Activated T-helper 1 cell treated with Interleukin-2 at 50 U/mL for 16 hours (primary cell): ENCODE data around the gene EDAR.

ENCODE experiments used
- DNase-seq: peaks from one replicate; pipeline ENCODE4 v3.0.0-alpha.2; 2020; ENCODE audit warnings: low read depth

Gene EDAR

DNA sequence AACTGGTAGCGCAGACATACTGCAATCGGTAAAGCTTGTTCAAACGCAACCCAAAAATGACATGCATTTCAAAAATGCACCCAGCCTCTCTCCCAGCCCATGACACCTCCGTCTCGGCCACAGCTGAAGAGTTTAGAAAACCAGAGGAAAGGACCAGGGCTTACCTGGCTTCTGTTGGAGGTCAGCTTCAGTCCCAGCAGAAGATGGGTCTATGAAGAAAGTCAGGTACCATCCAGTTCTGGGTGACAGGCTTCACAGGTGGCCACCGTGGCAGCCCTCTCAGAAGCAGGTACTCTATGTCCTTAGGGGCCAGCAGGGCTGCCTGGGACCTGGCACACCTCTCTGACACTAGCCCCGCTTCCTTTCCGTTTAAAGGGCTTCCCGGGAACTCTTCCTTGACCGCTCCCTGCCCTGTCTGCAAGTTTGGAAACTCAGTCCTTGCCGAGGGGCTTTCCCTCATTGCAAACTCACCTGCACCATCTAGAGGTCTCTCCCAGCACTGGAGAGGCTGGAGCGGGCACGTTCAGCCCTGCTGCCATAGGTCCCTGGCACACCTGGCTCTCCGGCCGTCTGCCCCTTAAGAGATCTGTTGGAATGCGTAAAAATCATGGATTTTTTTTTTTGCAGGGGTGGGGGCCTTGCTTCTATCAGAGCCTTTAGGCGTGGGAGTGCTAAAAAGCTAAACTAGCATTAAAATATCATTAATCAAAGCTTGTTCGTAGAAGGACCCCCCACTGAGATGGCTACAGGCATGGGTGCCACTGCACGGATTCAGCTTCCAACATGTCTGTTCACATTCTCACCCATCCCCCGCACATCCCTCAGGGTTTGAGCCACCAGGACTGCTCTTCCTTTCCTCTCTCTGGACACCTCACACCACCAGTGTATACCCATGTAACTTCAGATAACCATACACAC lies at the start of gene EDAR:
EDAR (minus strand) TSS at position 425 of the 918 bp plus-strand sequence. CDS start 58,206 bp downstream, outside the sequence.
- peak; percentile 17 for DNase-seq

- DNase-seq = no peak
These were observed 44.2 kb upstream of the EDAR start for GRCh38 chr2:109033171-109033570.

DNA sequence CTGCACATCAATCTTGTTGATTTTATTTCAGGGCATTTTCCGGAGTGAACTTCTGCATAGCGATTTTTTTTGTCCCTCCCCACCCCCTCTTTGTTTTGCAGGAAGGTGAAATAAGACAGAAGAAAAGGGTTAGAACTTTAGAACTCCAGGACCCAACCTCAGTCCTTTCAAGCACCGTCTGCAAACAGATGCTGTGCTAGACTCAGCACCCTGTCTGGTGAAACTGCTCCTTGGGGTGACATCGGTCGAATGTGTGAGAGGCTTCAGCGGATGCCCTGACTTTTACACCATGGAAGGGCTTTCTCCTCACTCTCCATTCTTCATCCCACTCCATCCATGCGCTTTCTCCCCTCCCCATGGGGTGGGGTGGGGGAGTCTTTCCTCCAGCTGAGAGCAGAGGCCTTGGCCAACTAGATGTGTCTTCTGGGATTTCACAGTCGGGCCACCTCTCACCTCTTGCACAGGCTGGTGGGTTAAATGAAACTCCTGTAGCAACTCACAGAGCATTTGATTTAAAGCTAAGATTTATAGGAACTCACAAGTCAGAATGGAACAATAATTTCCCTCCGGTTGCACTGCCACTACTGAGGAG lies 43.3 kb upstream of the EDAR start:
- DNase-seq = peak; percentile 16

GRCh38 chr2:109031476-109032228 lies 42.6 kb upstream of the EDAR start:
- peak; percentile 57 for DNase-seq

GRCh38 chr2:109030870-109031475 lies 42.0 kb upstream of the EDAR start:
- DNase-seq = peak; percentile 9

DNA sequence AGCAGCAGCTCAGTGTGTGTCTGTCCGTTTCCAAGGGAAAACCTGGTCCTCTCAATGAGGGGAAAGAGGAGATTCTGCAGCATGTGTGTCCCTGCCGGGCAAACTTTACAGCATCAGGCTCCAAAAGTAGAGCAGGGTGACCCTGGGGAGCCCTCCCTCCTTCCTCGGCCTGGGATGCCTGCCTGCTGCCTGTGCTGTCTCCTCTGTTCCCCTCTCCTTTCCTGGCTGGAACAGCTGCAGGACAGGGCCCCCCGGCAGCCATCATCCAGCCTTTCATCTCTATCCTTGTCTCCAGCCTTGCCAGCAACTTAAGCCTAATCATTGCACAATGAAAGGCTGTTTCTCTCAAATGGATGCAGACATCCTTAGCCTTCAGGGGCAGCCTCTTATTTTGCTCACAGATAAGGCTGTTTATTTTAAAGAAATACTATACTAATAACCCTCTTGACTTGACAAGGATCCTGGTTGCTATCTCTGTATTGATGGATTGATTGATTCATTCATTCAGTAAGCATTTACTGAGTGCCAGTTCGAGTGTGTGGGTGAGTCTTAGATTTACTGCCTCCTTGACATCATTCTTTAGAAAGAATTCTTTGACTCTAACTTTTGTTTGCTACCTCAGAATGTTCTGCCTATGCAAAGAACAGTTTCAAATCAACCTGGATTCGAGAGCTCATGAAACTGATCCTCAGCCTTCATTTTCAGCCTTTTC lies 40.6 kb upstream of the EDAR start:
- no peak for DNase-seq

DNA sequence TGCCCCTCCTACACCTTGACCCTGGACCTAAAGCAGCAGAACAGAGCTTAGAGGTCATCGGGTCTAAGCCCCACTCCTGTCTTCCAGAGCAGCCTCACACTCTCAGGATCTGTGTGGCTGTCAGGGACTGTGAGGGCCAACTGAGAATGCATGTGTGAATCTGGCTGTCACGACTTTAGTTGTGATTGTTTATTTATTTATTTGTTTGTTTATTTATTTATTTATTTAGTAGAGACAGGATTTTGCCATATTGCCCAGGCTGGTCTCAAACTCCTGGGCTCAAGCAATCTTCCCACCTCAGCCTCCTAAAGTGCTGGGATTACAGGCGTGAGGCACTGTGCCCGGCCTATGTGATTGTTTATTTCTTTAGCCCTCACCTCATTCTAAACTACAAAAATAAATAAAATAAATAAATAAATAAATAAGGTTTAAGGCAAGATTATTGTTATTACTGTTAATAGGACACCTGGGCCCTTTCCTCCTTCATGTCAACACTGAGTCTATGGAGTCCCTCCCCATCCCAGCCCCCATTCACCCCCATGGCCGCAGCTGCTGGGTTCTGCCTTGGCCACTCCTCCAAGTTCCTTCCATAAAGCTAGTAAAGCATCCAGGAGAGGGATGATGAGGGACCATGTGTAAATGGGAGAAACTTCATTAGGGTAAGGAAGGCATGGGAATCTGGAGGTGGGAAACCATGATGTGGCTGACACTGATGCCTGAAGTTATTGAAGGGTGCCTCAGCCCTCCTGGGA lies 39.9 kb upstream of the EDAR start:
- no peak for DNase-seq

- no peak for DNase-seq
These were observed 39.3 kb upstream of the EDAR start for GRCh38 chr2:109028277-109028676.

- no peak for DNase-seq
These were observed 38.7 kb upstream of the EDAR start for GRCh38 chr2:109027702-109028101.

GRCh38 chr2:109024477-109024876 lies 35.5 kb upstream of the EDAR start:
- no peak for DNase-seq

DNA sequence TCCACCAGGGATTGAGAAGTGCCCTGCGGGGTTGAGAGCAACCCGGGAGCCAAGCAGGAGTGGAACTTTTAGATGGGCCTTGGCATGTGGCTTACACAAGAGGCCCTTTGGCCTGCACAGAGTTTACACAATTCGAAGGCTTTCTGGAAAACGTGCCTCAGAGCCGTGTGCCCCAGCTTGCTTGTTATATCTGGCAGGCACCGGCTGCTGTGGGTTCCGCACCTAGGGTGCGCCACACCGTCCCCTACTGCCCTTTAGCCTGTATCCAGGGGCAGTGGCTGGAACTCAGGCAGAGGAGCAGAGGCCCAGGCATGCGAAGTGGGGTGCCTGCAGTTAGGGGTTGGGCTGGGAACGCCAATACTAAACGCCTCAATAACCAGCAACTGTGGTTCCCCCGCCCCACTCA lies 32.9 kb upstream of the EDAR start:
- DNase-seq = no peak

- DNase-seq = no peak
These were observed 31.2 kb upstream of the EDAR start for GRCh38 chr2:109020217-109020637.

DNA sequence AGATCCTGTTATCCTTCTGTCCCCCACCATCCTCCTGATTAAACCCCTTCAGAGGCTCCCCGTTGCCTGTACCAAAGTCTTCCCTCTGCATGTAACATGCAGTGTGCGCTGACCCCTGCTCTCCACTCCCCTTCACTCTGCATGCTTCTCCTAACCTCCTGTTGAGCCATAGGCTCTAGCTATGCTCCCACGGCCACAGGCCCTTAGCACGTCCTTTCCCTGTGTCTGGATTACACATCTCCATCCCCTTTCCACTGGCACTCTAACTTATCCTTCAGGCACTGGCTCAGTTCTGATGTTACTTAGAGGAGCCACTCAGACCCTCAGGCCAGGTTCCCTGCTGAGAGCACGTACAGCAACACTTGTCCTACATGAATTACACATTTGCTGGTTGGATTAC lies 29.4 kb upstream of the EDAR start:
- no peak for DNase-seq

DNA sequence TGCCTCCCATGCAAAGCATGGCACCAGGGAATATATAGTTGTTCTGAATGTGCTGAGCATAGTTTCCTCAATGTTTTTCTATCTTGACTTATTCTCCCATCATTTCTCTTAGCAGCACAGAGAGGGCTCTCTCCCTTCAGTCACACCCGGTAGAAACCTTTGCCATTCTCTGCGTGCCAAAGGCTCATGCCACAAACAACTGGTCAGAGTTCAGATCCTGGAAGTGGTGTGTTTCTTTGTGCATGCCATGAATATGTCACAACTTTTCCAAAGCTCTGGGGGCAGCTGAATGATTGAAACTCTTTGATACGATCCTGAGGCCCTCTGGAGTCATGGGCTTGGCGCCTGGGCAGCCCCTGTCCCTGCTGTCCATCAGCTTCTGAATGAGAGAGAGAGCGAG lies 28.0 kb upstream of the EDAR start:
- no peak for DNase-seq

- DNase-seq = no peak
These were observed 27.4 kb upstream of the EDAR start for GRCh38 chr2:109016376-109016775.

DNA sequence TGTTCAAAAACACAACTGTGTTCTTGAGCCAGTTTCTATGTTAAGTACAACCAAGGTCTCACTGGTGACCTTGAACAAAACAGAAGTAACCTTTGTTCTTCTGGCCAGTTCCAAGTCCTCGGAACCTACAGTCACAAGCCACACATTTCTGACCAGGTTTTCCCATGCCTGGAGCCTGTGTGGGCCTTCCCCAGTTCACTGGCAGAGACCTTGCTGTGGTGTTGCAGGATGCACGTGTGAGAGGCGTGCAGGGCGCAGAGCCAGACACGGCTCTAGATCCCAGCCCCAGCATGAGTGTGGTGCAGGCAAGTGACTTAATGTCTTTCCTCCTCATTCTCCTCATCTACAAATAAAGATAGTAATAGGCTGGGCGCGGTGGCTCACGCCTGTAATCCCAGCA lies 25.5 kb upstream of the EDAR start:
- no peak for DNase-seq

DNA sequence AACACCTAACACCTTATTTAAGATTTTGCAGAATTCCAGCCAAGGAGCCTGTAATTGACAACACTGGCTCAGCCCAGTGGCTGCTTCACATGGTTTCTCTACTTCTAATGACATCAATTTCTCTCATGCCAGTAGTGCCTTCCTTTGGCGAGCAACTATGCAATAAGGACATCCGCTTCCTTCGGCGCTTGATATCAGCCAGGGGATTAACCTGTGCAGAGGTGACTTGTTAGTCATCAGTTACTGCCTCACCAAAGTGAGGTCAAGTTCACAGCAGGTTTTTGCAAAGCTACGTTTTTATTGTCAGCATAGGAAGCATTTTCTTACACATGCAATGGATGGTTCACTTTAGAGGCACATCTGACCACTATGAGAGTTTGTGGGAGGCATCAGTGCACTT lies 24.0 kb upstream of the EDAR start:
- no peak for DNase-seq

DNA sequence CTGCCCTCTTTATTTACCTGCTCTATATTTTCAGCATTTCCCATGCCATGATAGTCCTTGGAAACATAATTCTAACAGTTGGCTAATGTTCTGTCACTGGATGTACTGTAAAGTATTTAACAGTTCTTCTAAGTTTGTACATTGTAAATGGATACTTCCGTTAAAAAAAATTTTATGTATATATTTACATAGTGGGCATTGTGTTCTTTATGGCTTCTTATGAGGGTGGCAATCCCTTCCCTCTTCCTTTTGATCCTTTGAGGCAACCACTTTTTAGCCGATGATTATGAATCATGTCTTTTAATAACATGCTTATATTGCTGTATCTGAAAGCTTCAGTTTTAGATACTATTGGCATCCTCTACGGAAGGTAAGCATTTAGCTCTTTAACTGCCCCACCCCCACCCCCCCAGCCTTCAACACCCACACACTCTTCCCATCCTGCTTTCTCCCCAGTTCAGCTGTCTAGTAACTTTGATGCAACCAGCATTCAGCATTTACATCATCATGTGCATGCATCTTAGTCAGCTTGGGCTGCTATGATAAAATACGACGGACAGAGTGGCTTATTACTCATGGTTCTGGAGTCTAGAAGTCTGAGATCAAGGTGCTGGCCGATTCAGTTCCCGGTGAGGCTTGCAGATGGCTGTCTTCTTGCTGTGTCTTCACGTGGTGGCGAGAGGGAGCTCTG lies 21.0 kb upstream of the EDAR start:
- DNase-seq = no peak

DNA sequence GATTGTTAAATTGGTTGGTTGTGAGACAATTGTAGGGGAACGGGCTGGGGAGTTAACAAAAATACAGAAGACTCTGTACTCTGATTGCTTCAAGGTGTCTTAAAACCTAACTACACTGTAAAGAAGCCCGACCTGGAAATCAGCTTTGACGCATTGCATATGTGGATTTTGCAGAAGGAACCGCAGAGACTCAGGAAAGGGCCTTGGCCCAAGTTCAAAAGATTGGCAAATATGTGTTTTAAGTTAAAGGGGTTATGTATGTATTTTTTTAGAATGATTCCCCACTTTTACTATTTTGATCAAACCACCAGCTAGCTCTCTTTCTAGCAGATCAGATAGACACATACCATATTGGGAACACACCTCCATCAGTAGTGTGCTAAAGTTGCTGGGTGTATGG lies 18.0 kb upstream of the EDAR start:
- no peak for DNase-seq

- no peak for DNase-seq
These were observed 16.7 kb upstream of the EDAR start for GRCh38 chr2:109005686-109006204.
